CD1c-positive myeloid dendritic cell (primary cell): ENCODE data around the gene COMT.
A peak's percentile ranks its signal among the peaks of the same experiment; 100 is the strongest.

Source experiments
- DNase-seq: peaks from one replicate; pipeline ENCODE4 v3.0.0-alpha.2; 2016; ENCODE audit errors: extremely low spot score

Gene COMT

GRCh38 chr22:20011123-20011992, 69.8 kb downstream of the COMT start:
- DNase-seq, result no peak

- no peak for DNase-seq
These were observed 70.6 kb downstream of the COMT start for GRCh38 chr22:20011993-20012740.

- DNase-seq, result no peak
These were observed 71.3 kb downstream of the COMT start for GRCh38 chr22:20012741-20013331.

GRCh38 chr22:20013382-20013871, 71.9 kb downstream of the COMT start:
- DNase-seq, result peak; percentile 61

GRCh38 chr22:20014526-20015186, 73.1 kb downstream of the COMT start:
- DNase-seq, result no peak

- no peak for DNase-seq
These were observed 73.6 kb downstream of the COMT start for GRCh38 chr22:20015187-20015625.

- DNase-seq, result peak; percentile 20
These were observed 74.6 kb downstream of the COMT start for GRCh38 chr22:20015971-20016733.

- peak; percentile 95 for DNase-seq
These were observed 75.4 kb downstream of the COMT start, which contains the start of gene ARVCF for GRCh38 chr22:20016734-20017621. TSS of gene ARVCF (minus strand) at chr22:20016823. CDS start at chr22:19990794, 26,029 bp downstream.

GRCh38 chr22:20017622-20017958, 76.0 kb downstream of the COMT start:
- no peak for DNase-seq

- no peak for DNase-seq
These were observed 76.4 kb downstream of the COMT start for GRCh38 chr22:20018001-20018400.
